ENCODE results near the gene ZSCAN31.

DNA sequence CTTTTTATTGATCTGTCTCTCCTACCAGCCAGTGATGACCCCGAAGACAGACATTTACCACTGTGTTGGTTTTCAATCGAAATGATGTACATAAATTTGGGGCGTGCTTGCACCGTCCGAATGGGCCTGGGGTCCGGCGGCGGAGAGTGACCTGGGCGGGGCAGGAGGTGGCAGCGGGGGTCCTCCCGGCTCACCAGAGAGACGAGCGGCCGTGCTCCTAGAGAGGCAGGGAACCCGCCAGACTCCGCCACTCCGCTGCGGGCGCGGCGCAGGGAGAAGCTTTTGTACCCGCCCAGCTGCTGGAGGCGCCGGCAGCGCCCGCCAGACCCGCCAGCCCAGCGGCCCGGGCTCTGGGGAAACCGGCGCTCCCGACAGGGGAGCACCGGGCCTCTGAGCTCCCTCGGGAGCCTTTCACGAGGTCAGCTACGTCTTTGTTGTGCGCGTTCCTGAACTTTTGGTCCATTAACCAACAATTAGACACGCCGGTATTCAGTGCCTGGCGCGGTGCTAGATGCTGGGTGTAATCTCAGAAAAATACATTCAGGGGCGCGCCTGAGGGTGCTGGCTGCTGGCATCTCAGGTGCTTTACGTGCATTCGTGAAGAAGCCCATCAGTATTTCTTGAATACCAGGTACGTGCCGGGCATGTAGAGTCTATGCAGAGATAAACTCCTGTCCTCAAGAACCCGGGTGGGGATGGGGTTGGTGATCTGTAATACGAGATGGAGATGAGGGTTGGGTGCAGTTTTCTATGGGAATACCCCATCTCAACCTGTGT is 54.5 kb downstream of the ZSCAN31 start, which contains the start of gene PGBD1:
- TF ChIP-seq FOXM1 (IDR thresholded peaks at IDR 0.05; ENCODE audit: borderline replicate concordance) (no peak), L3MBTL2 (conservative IDR thresholded peaks at IDR 0.05) (peak; percentile 26), BHLHE40 (IDR thresholded peaks at IDR 0.05; ENCODE audit: borderline replicate concordance) (no peak), ELF4 (IDR thresholded peaks at IDR 0.05) (no peak), NFRKB (IDR thresholded peaks at IDR 0.05) (no peak), ARNT (IDR thresholded peaks at IDR 0.05) (no peak), SP1 (IDR thresholded peaks at IDR 0.05) (no peak)

Measured in HEK293T (cell line).